HL-60 (cell line): ENCODE measurements around the gene GRAMD2A.

Source experiments
- CTCF ChIP-seq: IDR thresholded peaks from one replicate; pipeline ENCODE4 v1.5.1; 2011; ENCODE audit warnings: low read length, control low read depth, inconsistent platforms; ENCODE audit not compliant: insufficient read depth
- GABPA ChIP-seq: IDR thresholded peaks from 2 replicates; pipeline ENCODE4 v1.6.1; 2012; ENCODE audit warnings: low read depth
- POLR2AphosphoS5 ChIP-seq: IDR thresholded peaks from 2 replicates; pipeline ENCODE4 v1.6.1; 2012; ENCODE audit warnings: low read depth
- REST ChIP-seq: IDR thresholded peaks from 2 replicates; pipeline ENCODE4 v1.6.1; 2012; ENCODE audit warnings: low read depth; ENCODE audit not compliant: insufficient replicate concordance
- SPI1 ChIP-seq: IDR thresholded peaks from 2 replicates; pipeline ENCODE4 v1.6.1; 2012; ENCODE audit warnings: low read depth, mild to moderate bottlenecking, borderline replicate concordance

GRCh38 chr15:72222393-72222792, 24.8 kb upstream of the GRAMD2A start:
- no peak for TF ChIP-seq CTCF
- TF ChIP-seq POLR2AphosphoS5: peak; percentile 51
- TF ChIP-seq REST: no peak
- TF ChIP-seq GABPA: no peak
- TF ChIP-seq SPI1: no peak
